Activated naive CD8-positive, alpha-beta T cell treated with anti-CD3 and anti-CD28 coated beads, Interleukin-2, amount 50 U/mL, for 24 hours (primary cell): ENCODE results near the gene BTBD16.

ENCODE experiments used
- ATAC-seq: fragments of 150-1000 bp; cut with Tn5 transposase; one replicate; pipeline ENCODE4 v1.10.0; 2021
- DNase-seq: peaks from one replicate; pipeline ENCODE4 v3.0.0; 2021
- H3K27ac Mint-ChIP-seq: one replicate; pipeline ENCODE4 v1.8.0; 2021; ENCODE audit warnings: mild to moderate bottlenecking, mixed read lengths
- H3K27me3 Mint-ChIP-seq: one replicate; pipeline ENCODE4 v1.8.0; 2021; ENCODE audit warnings: mixed read lengths
- H3K36me3 Mint-ChIP-seq: one replicate; pipeline ENCODE4 v1.8.0; 2021; ENCODE audit warnings: low read depth, mixed read lengths
- H3K4me1 Mint-ChIP-seq: one replicate; pipeline ENCODE4 v1.8.0; 2021; ENCODE audit warnings: mixed read lengths
- H3K4me3 Mint-ChIP-seq: one replicate; pipeline ENCODE4 v1.8.0; 2021; ENCODE audit warnings: mild to moderate bottlenecking, moderate library complexity, mixed read lengths
- H3K9me3 Mint-ChIP-seq: one replicate; pipeline ENCODE4 v1.8.0; 2021; ENCODE audit warnings: mixed read lengths

Gene BTBD16

DNA sequence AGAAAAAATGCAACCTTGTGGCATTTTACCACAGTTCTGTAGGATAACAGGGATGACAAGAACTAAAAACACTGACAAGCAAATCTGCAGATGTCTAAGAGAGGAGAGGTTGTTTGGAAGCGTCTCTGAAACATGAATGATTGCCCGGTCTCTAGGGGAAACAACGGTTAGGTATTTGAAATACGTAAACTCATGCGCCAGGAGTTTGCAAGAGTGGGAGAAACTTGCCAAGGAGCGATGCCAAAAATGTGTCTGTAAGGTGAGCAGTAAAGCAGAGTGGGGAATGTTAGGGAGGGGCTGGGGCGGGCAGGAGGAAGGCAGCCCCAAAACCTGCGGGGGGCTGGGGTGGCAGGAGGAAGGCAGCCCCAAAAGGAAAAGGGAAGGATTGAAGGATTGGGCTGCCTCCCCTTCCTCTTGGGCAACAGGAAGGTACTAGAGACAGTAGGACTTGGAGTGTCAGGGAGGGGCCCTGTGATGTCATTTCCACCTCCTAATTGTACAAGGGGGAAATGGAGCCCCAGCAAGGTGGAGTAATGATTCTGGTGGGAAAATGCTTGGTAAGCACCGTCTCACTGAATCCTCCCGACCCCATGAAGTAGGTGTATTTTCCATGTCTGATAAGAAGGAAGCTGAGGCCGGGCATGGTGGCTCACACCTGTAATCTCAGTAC, 70.2 kb downstream of the BTBD16 start:
- ATAC-seq (no peak), DNase-seq (no peak)
- Mint-ChIP-seq H3K4me1 (peaks cover 14% of the 10 kb centered on the region), H3K4me3 (no peak overlapping the region), H3K27ac (no peak overlapping the region), H3K9me3 (no peaks in the 10 kb centered on the region), H3K36me3 (no peaks in the 10 kb centered on the region), H3K27me3 (peaks cover 2% of the 10 kb centered on the region)

DNA sequence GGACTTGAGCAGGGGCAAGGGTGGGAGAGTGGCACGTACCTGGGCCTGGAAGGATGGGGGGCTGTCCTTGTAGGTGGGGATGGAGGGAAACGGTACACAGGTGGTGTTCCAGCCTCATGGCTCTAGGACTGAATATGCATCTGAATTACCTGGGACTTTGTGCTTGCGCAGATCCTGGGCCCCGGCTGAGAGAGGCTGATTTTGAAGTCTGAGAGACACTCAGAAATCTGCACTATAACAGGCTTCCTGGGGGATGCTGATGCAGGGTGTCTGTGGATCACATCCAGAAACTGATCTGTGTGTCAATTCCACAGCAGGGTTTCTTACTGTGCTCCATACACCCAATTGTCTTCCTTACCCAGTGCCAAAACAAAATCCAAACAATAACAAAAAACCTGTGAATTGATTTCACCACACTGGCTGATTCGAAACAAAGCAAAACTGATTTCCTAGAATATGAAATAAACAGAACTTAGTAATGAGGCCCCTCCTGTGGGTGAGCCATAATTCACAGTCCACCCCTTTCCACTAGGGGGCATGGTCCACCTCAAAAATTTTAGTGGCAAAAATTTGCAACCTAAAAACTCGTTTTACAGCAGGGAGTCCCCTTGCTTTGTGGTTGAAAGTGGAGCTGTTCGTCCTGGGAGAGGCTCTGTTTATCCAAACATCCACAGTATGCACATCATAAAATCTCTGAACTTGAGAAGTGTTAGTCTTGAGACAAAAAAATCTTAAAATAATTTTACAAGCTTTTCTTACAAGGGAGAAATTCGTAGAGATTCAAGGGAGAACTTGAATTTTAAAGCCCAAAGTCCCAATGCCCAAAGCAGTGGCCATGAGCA, 71.4 kb downstream of the BTBD16 start:
- DNase-seq (peak; percentile 53), ATAC-seq (peak; percentile 55)
- Mint-ChIP-seq H3K27me3 (no peaks in the 10 kb centered on the region), H3K9me3 (no peaks in the 10 kb centered on the region), H3K27ac (no peak overlapping the region), H3K4me1 (peaks cover 14% of the 10 kb centered on the region), H3K36me3 (no peaks in the 10 kb centered on the region), H3K4me3 (no peak overlapping the region)

DNA sequence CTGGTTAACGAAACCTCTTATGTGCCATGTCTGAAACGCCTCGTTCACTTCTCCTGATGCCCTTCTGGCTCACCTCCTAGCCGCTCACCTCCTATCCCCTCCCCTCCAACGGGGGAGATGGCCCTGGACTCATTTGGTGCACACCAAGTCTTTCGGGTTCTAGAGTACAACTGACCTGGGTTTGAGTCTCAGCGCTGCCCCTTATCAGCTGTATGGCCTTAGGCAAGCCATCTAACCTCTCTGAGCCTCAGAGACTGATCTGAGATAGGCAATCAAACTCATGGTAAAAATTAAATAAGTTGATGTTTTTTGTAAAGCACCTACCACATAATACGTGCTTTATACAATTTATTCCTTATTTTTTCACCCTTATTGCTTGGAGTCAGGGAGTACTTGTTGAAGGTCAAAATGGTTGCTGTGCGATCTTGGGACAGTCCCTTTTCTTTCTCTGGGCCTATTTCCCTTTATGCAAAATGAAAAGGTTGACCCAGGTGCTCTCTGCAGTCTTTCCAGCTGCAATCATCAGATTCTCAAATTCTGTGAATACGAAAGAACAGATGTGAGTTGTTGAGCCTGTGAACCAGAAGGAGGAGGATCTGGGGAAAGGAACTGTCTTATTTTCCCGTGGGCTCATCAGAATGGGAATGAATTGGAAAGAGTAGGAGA, 72.2 kb downstream of the BTBD16 start:
- Mint-ChIP-seq H3K4me1 (peaks cover 14% of the 10 kb centered on the region), H3K4me3 (no peak overlapping the region), H3K9me3 (no peaks in the 10 kb centered on the region), H3K36me3 (no peaks in the 10 kb centered on the region), H3K27me3 (no peaks in the 10 kb centered on the region), H3K27ac (no peak overlapping the region)
- no peak for DNase-seq
- ATAC-seq, result no peak

DNA sequence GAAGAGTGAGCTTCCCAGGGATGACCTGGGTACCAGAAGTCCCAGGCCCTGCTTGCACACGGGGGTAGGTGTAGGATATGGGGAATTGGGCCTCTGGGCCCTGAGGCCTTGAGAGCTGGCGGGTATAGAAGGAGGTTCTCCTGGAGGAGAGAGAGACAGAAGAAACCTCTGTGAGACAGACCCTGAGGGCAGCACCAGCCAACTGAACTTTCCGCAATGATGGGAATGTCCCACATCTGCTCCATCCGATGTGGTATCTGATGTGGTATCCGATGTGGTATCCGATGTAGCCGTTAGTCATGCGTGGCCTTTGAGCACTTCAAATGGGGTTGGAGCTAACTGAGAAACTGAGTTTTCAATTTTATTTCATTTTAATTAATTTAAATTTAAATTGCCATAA, 72.8 kb downstream of the BTBD16 start:
- H3K27ac Mint-ChIP-seq, result no peak overlapping the region
- peaks cover 14% of the 10 kb centered on the region for H3K4me1 Mint-ChIP-seq
- no peak for DNase-seq
- no peaks in the 10 kb centered on the region for H3K36me3 Mint-ChIP-seq
- H3K27me3 Mint-ChIP-seq, result no peaks in the 10 kb centered on the region
- no peak overlapping the region for H3K4me3 Mint-ChIP-seq
- ATAC-seq, result no peak
- H3K9me3 Mint-ChIP-seq, result no peaks in the 10 kb centered on the region

DNA sequence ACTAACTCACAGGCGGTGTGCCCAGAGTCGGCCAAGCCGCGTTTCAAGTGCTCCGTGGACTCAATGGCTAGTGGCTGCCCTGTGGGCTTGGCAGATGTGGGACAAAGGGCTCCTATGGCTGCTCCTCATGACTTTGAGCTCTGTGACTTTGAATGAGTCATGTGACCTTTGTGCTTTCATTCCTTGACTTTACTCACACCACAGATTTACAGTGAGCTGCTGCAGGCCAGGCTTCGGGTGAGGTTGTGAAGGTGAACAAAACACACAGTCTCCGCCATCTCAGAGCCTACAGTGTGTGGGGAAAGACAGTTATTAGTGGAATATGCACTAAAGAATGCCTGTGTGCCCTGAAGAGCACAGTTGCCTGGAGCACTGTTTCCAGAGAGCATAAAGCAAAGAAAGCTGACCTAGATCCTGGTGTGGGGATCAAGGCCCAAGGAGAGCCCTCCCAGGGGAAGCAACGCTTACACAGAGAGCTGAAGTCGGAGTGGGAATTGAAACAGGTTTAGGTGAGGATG, 73.7 kb downstream of the BTBD16 start:
- ATAC-seq, result peak; percentile 65
- H3K27ac Mint-ChIP-seq, result no peak overlapping the region
- no peak for DNase-seq
- no peaks in the 10 kb centered on the region for H3K9me3 Mint-ChIP-seq
- H3K27me3 Mint-ChIP-seq, result no peaks in the 10 kb centered on the region
- no peaks in the 10 kb centered on the region for H3K36me3 Mint-ChIP-seq
- H3K4me1 Mint-ChIP-seq, result peaks cover 14% of the 10 kb centered on the region
- H3K4me3 Mint-ChIP-seq, result no peak overlapping the region

DNA sequence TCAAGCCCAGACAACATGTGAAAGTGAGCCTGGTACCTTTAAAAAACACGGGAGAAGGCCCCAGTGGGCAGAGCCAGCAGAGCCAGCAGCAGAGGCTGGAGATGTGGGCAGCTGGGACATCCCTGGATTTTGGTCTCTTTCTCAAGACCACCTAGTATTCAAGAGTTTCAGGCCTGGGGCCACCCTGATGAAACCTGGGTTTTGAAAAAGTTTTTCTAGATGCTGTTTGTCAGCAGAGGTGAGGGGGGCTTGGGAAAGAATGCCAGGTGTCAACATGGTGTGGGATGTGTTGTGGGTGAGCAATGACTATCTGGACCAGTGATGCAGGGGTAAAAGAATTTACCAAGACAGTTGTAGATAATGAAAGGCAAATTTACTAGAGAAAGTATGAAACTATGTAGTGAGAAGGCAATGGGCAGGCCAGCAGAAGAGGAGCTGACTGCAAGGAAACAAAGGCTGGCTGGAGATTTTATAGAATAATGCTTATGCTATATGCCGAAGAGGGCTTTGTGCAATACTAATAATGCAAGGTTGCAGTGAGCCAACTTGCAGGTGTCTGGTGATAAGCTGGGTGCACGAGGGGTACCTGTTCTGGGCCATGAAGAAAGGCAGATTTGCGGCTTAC, 75.3 kb downstream of the BTBD16 start:
- Mint-ChIP-seq H3K27me3 (no peaks in the 10 kb centered on the region), H3K9me3 (no peaks in the 10 kb centered on the region), H3K27ac (no peak overlapping the region)

DNA sequence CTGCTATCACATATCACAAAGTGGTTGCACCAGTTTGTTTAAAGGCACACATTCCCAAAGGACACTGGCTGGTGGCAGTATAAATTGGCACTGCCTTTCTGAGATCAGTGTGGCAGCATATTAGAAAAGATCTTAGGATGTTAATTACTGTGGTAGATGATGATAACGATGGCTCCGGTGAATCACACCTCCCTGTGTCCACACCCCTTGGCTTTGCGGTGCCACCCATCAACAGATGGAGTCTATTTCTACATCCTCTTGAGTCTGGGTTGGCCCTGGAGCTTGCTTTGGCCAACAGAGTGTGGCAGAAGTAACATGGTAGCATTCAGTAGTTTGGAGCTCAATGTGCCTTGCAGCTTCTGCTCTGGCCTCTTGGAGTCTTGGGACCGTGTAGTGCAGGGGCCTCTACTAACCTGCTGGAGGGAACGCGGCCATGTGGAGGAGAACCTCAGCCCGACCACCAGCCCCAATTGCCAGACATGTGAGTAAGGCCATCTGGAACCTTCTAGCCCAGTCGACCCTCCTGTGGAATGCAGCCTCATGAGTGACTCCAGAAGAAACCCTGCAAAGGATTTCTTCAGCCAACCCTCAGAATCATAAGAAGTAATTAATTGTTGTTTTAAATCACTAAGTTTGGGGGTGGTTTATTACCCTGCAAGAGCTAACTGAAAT, 76.2 kb downstream of the BTBD16 start:
- peaks cover 14% of the 10 kb centered on the region for H3K4me1 Mint-ChIP-seq
- no peak for ATAC-seq
- no peaks in the 10 kb centered on the region for H3K36me3 Mint-ChIP-seq
- peaks cover 3% of the 10 kb centered on the region for H3K27me3 Mint-ChIP-seq
- H3K27ac Mint-ChIP-seq, result no peak overlapping the region
- no peaks in the 10 kb centered on the region for H3K9me3 Mint-ChIP-seq
- no peak overlapping the region for H3K4me3 Mint-ChIP-seq
- DNase-seq, result no peak

More for the DNA sequence above, 75.3 kb downstream of the BTBD16 start:
- no peak overlapping the region for H3K4me3 Mint-ChIP-seq
- peaks cover 14% of the 10 kb centered on the region for H3K4me1 Mint-ChIP-seq
- ATAC-seq (no peak), DNase-seq (no peak)
- no peaks in the 10 kb centered on the region for H3K36me3 Mint-ChIP-seq

DNA sequence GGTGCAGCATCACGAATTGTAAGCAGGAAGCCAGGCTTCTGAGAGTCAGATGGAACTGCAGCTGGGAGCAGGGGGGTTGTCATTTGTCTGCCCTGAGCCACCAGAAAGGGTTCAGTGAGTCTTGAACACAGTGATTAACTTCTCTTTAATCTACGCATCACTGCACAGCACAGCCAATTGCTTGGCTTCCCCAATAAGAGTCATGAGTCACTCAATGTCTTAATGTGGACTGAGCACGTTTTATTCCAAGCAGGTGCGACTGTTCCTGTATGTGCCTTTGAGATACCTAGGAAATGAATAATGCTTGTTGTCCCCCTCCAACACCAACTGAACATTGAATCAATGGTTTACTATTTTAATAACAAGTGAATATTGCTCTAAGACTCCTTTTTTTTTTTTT, 77.4 kb downstream of the BTBD16 start:
- Mint-ChIP-seq H3K27ac (no peak overlapping the region), H3K36me3 (no peaks in the 10 kb centered on the region), H3K4me3 (no peak overlapping the region), H3K27me3 (peaks cover 3% of the 10 kb centered on the region), H3K9me3 (no peaks in the 10 kb centered on the region), H3K4me1 (peaks cover 8% of the 10 kb centered on the region)
- peak; percentile 38 for ATAC-seq
- DNase-seq, result no peak

DNA sequence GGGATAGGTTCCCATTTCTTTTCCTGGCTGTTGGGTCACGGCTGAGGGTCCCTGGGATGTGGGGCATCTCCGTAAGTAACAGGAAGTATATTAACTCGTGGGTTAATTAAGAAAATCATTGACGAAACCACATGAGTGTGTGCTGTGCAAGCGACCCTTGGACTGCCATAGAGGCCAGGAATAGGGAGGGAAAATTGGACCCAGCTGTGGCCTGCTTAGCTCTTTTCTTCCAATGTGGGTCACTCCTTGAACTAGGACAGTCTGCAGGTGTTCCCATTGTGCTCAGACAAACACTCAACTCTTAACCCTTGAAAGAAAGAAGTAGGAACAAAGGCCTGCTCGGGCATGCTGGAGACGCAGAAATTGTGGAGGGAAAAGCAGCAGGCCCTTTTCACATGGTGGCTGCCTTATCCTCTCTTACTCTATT, 77.9 kb downstream of the BTBD16 start:
- no peak overlapping the region for H3K27ac Mint-ChIP-seq
- no peaks in the 10 kb centered on the region for H3K9me3 Mint-ChIP-seq
- H3K4me1 Mint-ChIP-seq, result peaks cover 5% of the 10 kb centered on the region
- peaks cover 3% of the 10 kb centered on the region for H3K27me3 Mint-ChIP-seq
- DNase-seq (no peak), ATAC-seq (no peak)
- no peak overlapping the region for H3K4me3 Mint-ChIP-seq
- no peaks in the 10 kb centered on the region for H3K36me3 Mint-ChIP-seq

DNA sequence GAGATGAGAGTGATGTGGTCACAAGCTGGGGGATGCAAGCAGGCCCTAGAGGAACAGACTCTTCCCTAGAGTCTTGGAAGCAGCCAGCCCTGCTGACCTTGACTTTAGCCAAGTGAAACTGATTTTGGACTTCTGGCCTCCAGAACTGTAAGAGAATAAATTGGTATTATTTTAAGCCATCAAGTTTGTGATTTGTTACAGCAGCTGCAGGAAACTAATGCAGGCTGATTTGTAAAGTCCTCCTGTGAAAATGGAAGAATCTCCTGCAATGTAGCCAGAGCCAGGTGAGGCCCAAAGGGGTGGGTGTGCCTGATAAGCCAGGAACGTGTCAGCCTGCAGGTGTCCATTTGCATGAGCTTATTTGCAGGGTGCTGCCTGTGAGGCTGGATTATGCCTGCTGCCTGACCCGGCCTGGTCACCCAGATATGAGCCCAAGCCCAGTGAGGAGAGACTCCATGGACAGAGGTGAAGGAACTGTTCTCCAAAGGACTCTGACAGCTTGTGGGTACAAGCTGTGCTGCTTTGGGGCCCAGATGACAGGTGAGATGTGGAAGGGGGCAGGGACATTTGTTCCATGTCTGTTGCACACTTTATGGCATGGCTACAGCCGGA, 78.8 kb downstream of the BTBD16 start:
- Mint-ChIP-seq H3K27me3 (peaks cover 3% of the 10 kb centered on the region), H3K36me3 (no peaks in the 10 kb centered on the region), H3K4me1 (peaks cover 2% of the 10 kb centered on the region), H3K4me3 (no peak overlapping the region), H3K27ac (no peak overlapping the region), H3K9me3 (no peaks in the 10 kb centered on the region)
- ATAC-seq (no peak), DNase-seq (no peak)

DNA sequence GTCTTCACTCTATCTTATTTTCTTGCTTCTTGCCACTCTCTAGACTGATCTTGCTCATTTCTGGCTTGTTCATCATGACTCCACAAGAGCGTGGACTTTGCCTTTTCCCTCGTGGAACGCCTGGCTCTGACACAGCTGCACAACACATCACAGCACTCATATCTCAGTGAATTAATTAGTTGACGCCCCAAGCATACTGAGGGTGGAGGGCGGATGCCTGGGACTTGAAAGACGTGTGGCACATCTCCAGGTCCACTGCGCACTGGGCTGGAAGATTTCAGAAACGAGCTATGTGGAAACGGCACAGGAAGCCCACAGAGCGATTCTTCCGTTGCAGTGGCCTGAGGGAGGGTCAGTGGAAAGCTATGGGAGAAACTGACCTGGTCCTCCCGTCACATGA, 79.8 kb downstream of the BTBD16 start:
- Mint-ChIP-seq H3K36me3 (no peaks in the 10 kb centered on the region), H3K4me3 (no peak overlapping the region), H3K27ac (no peak overlapping the region), H3K27me3 (peaks cover 3% of the 10 kb centered on the region), H3K4me1 (no peaks in the 10 kb centered on the region), H3K9me3 (no peaks in the 10 kb centered on the region)
- no peak for ATAC-seq
- DNase-seq, result no peak

DNA sequence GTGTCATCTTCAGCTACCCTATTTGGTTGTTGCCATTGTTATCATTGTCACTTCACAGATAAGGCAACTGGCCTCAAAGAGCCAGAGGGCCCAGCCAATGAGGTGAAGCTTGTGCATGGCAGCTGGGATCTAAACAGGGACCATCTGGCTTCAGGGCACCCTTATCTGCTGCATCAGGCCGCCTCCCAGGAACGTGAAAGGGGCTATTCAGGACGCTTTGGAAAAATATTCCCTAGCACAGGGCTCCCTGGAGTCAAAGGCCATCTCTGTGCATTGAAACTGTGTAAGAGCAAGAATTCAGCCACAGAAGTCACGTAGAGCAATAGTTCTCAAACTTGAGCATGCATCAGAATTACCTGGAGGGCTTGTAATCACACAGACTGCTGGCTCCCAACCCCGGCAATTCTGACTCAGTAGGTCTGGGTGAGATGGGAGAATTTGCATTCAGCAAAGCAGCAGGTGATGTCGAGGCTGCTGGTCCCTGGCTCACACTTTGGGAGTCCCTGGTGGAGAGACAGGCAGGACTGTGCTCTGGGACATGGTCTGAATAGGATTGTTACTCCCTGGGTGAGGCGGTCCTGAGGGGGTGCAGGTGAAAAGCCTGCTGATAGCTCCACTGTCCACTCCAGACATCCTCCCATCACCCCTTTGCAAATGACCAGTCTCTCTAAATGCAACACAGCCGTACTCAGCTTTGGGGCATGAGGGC, 81.9 kb downstream of the BTBD16 start:
- Mint-ChIP-seq H3K36me3 (no peaks in the 10 kb centered on the region), H3K4me1 (no peaks in the 10 kb centered on the region), H3K27me3 (peaks cover 3% of the 10 kb centered on the region), H3K4me3 (no peak overlapping the region), H3K9me3 (peaks cover 1% of the 10 kb centered on the region), H3K27ac (no peak overlapping the region)
- no peak for DNase-seq
- ATAC-seq, result no peak

DNA sequence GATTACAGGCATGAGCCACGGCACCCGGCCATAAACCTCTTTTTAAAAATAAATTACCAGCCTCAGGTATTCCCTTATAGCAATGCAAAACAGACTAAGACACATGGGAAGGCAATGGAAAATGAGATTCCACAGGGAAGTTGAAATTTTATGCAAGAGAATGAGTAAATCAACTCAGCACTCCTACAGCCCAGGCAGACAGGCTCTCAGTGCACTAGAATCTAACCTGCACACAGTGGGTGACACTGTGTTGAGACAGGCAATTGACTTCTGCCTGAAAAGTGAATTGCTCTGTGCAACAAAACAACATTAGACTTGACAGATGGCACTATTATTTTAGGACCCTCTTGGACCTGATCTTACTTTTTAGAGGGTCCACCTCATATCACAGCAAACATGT, 83.3 kb downstream of the BTBD16 start:
- Mint-ChIP-seq H3K4me3 (no peak overlapping the region), H3K4me1 (no peaks in the 10 kb centered on the region), H3K27me3 (peaks cover 3% of the 10 kb centered on the region), H3K27ac (no peak overlapping the region), H3K9me3 (peaks cover 12% of the 10 kb centered on the region), H3K36me3 (peaks cover 5% of the 10 kb centered on the region)
- DNase-seq (no peak), ATAC-seq (no peak)
